Lower lobe of right lung (tissue), 2 donors: ENCODE measurements around the gene RANBP1. TPM values are rescaled to one million over a fixed set of nuclear protein-coding genes. Genes with fewer than 3 reads are reported as not detected.
A peak's percentile ranks its signal among the peaks of the same experiment; 100 is the strongest.

ENCODE experiments used
- ATAC-seq, 2 donors: fragments of 200-7000 bp; cut with Tn5 transposase; one replicate each; pipeline ENCODE4 v1.9.1; 2020 to 2022; ENCODE audit warnings: mild to moderate bottlenecking in 2 of 2, moderate library complexity in 2 of 2
- DNase-seq: peaks from one replicate; pipeline ENCODE4 v3.0.0-alpha.2; 2020
- H3K27ac ChIP-seq: fragments of 200-600 bp; one replicate; pipeline ENCODE4 v1.8.0; 2022
- H3K27me3 ChIP-seq: fragments of 200-600 bp; one replicate; pipeline ENCODE4 v1.8.0; 2022; ENCODE audit warnings: low read depth
- H3K36me3 ChIP-seq: fragments of 200-600 bp; one replicate; pipeline ENCODE4 v1.8.0; 2022; ENCODE audit warnings: mild to moderate bottlenecking
- H3K4me1 ChIP-seq: fragments of 200-600 bp; one replicate; pipeline ENCODE4 v1.8.0; 2022
- H3K4me3 ChIP-seq: fragments of 200-600 bp; one replicate; pipeline ENCODE4 v1.8.0; 2022; ENCODE audit warnings: mild to moderate bottlenecking
- H3K9me3 ChIP-seq: fragments of 200-600 bp; one replicate; pipeline ENCODE4 v1.8.0; 2022
- CTCF ChIP-seq: fragments of 200-600 bp; IDR thresholded peaks from one replicate; pipeline ENCODE4 v1.8.0; 2022; ENCODE audit warnings: antibody characterized with exemption, mild to moderate bottlenecking
- intact Hi-C: fragments of 100-400 bp; cut with DNase I; formaldehyde crosslinking; loops from one replicate; pipeline ENCODE4 v1.11.0; 2022
- total RNA-seq: library from RNA; stranded (reverse); fragmentation: NEBNext Ultra II Directional; extraction: Animal tissue kit (Norgen Biotek cat#: 25700); gene quantifications from one replicate; pipeline ENCODE4 v1.2.1, GENCODE V29; 2021
- donor health status: DM: no; HTN: yes; CAD: no; lungs with severe emphysema.

RANBP1 gene
- total RNA-seq, 1 donor from 2014 or later = 58.3 TPM

- Histone ChIP-seq H3K4me3 (no peak overlapping the region), H3K27ac (no peak overlapping the region), H3K36me3 (peaks cover 28% of the 10 kb centered on the region), H3K27me3 (no peaks in the 10 kb centered on the region), H3K4me1 (peaks cover 51% of the 10 kb centered on the region), H3K9me3 (no peaks in the 10 kb centered on the region)
- TF ChIP-seq CTCF = no peak
- intact Hi-C loops = no loop called here
- ATAC-seq (no peak), DNase-seq (peak; percentile 20)
Measured at GRCh38 chr22:20083157-20083890, 32.6 kb upstream of the RANBP1 start.

DNA sequence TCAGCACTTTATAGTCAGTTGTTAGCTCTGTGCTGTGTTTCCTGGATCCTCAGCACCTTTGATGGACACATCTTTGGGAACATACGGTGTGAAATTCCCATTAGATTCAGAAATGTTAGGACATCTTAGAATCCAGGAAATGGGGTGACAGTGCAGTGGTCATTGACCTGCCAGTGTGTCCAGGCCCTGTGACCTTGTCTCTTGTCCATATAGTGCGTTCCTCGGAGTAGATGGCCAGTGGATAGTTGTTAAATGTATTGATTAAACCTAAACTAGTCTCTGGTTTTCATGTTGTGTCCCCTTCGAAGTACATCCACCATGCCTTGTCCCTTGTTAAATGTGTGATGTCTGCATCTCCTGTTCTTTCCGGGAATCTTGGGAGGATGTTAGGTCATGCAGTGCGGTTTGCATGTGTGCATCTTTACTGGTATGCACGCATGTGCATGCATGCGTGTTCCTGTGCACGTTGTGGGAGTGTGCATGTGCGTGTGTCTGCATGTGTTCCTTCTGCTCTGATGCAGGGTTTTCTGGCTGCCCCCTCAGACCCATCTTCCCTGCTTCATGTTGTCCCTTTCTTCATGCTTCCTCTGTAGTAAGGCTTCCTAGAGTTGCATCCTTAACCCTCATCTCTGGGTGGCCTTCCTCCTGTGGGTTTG, 31.9 kb upstream of the RANBP1 start:
- ATAC-seq = no peak
- no peak for TF ChIP-seq CTCF
- Histone ChIP-seq H3K27ac (no peak overlapping the region), H3K4me1 (peaks cover 50% of the 10 kb centered on the region), H3K36me3 (peaks cover 35% of the 10 kb centered on the region), H3K27me3 (no peaks in the 10 kb centered on the region), H3K4me3 (no peak overlapping the region), H3K9me3 (no peaks in the 10 kb centered on the region)
- intact Hi-C loops = no loop called here
- DNase-seq = no peak

GRCh38 chr22:20084547-20085413, 31.1 kb upstream of the RANBP1 start:
- ATAC-seq (no peak), DNase-seq (peak; percentile 45)
- Histone ChIP-seq H3K4me3 (no peak overlapping the region), H3K36me3 (peaks cover 42% of the 10 kb centered on the region), H3K9me3 (no peaks in the 10 kb centered on the region), H3K27me3 (no peaks in the 10 kb centered on the region), H3K4me1 (peaks cover 45% of the 10 kb centered on the region), H3K27ac (no peak overlapping the region)
- TF ChIP-seq CTCF = no peak
- intact Hi-C loops = no loop called here

DNA sequence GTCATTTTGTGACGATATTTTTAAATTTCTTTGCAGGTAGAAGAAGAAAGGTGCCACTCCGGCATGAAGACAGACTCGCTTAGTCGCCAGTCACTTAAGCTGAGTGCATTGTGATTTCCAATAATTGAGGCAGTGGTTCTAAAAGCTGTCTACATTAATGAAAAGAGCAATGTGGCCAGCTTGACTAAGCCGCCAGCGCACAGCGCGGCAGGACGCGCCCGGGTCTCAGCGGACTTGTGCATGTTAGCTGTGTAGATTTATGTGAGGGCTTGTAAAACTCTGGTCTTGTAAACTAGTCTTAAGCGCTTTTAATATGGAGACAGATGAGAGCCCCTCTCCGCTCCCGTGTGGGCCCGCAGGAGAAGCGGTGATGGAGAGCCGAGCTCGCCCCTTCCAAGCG, 30.3 kb upstream of the RANBP1 start:
- Histone ChIP-seq H3K4me1 (peaks cover 45% of the 10 kb centered on the region), H3K36me3 (peaks cover 51% of the 10 kb centered on the region), H3K27ac (no peak overlapping the region), H3K9me3 (no peaks in the 10 kb centered on the region), H3K4me3 (no peak overlapping the region), H3K27me3 (no peaks in the 10 kb centered on the region)
- intact Hi-C loops = no loop called here
- ATAC-seq (no peak), DNase-seq (peak; percentile 22)
- no peak for TF ChIP-seq CTCF

GRCh38 chr22:20086101-20086599, 29.8 kb upstream of the RANBP1 start:
- Histone ChIP-seq H3K4me1 (peaks cover 41% of the 10 kb centered on the region), H3K27me3 (no peaks in the 10 kb centered on the region), H3K4me3 (no peak overlapping the region), H3K27ac (no peak overlapping the region), H3K9me3 (no peaks in the 10 kb centered on the region), H3K36me3 (peaks cover 56% of the 10 kb centered on the region)
- ATAC-seq (no peak), DNase-seq (peak; percentile 11)
- TF ChIP-seq CTCF = no peak
- intact Hi-C loops = no loop called here
